Measurements from ENCODE around the gene RAB31. TPM values are rescaled to one million over a fixed set of nuclear protein-coding genes. Genes with fewer than 3 reads are reported as not detected.

Gene RAB31
- polyA plus RNA-seq, 1 donor (not counting 4 experiments of a cell fraction or from before 2014, with no cell fraction given): 47.0 TPM

GRCh38 chr18:9749611-9750010 is 41.5 kb downstream of the RAB31 start:
- Histone ChIP-seq H3K9ac (ENCODE audit: control insufficient read depth, extremely low read depth, insufficient read depth, low read length) (no peak overlapping the region), H3K79me2 (ENCODE audit: control insufficient read depth, insufficient read depth, low read length) (no peaks in the 10 kb centered on the region), H3K27ac (ENCODE audit: control insufficient read depth, insufficient read depth, low read length) (no peak overlapping the region), H2AFZ (ENCODE audit: control insufficient read depth, low read length) (no peak overlapping the region), H3K9me3 (ENCODE audit: control insufficient read depth, low read depth, low read length) (no peaks in the 10 kb centered on the region), H3K27me3 (ENCODE audit: control insufficient read depth, extremely low read depth, insufficient read depth, low read length) (no peaks in the 10 kb centered on the region), H3K4me2 (ENCODE audit: control insufficient read depth, extremely low read depth, insufficient read depth, low read depth, low read length) (no peak overlapping the region), H3K4me1 (ENCODE audit: control insufficient read depth, extremely low read depth, insufficient read depth, low read length) (peaks cover 6% of the 10 kb centered on the region), H3K9me1 (ENCODE audit: control insufficient read depth, extremely low read depth, insufficient read depth, low read length) (no peaks in the 10 kb centered on the region), H3K4me3 (ENCODE audit: control insufficient read depth in 2 of 3, extremely low read depth in 1 of 3, insufficient read depth in 2 of 3, low read depth in 1 of 3, low read length in 3 of 3) (no peak overlapping the region), H4K20me1 (ENCODE audit: control insufficient read depth, extremely low read depth, insufficient read depth, low read length) (no peaks in the 10 kb centered on the region), H3K36me3 (ENCODE audit: control insufficient read depth in 2 of 2, extremely low read depth in 1 of 2, insufficient read depth in 2 of 2, low read length in 2 of 2) (peaks cover 0 to 2% of the 10 kb centered on the region in 2 experiments)
- FAIRE-seq (no peak), DNase-seq (ENCODE audit: low read depth, low spot score) (no peak)
- TF ChIP-seq EZH2 (IDR thresholded peaks at IDR 0.05; ENCODE audit: low read length) (no peak), CTCF (optimal IDR thresholded peaks at IDR 0.05 in 1 of 3, IDR thresholded peaks at IDR 0.05 in 1 of 3, conservative IDR thresholded peaks at IDR 0.05 in 1 of 3; ENCODE audit: extremely low read depth in 1 of 3, insufficient read depth in 2 of 3, low read length in 3 of 3) (no peak)
- dilution Hi-C loops (cut with MboI; ENCODE audit: extremely low pct_ligation_motif_present, low sequenced_read_pairs): no loop called here

DNA sequence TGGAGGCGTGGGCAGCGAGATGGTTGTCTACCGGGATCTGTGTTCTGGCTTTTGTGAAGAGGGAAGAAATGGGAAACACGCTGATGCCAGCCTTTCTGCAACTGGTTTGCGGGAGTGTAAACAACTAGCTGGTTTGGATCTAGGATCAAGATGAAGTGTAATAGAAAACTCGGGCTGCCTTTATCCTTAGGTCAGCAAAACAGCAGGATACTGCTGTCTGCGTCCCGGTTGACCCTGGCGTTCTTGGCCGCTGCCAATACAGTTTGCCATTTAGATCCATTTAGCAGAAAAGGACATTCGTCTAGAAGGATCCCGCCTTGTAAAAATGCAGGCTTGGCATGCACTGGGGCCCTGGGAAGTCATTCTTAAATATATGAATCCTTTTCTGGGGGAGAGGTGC is 42.0 kb downstream of the RAB31 start:
- H3K9me1 ChIP-seq (ENCODE audit: control insufficient read depth, extremely low read depth, insufficient read depth, low read length): no peaks in the 10 kb centered on the region
- peaks cover under 1% of the 10 kb centered on the region for H3K79me2 ChIP-seq (ENCODE audit: control insufficient read depth, insufficient read depth, low read length)
- H4K20me1 ChIP-seq (ENCODE audit: control insufficient read depth, extremely low read depth, insufficient read depth, low read length): no peaks in the 10 kb centered on the region
- peaks cover 6% of the 10 kb centered on the region for H3K4me1 ChIP-seq (ENCODE audit: control insufficient read depth, extremely low read depth, insufficient read depth, low read length)
- no peak overlapping the region for H3K4me3 ChIP-seq (ENCODE audit: control insufficient read depth in 2 of 3, extremely low read depth in 1 of 3, insufficient read depth in 2 of 3, low read depth in 1 of 3, low read length in 3 of 3)
- DNase-seq (ENCODE audit: low read depth, low spot score): no peak
- no peak overlapping the region for H3K4me2 ChIP-seq (ENCODE audit: control insufficient read depth, extremely low read depth, insufficient read depth, low read depth, low read length)
- FAIRE-seq: no peak
- H3K9me3 ChIP-seq (ENCODE audit: control insufficient read depth, low read depth, low read length): no peaks in the 10 kb centered on the region
- no peak overlapping the region for H3K9ac ChIP-seq (ENCODE audit: control insufficient read depth, extremely low read depth, insufficient read depth, low read length)
- TF ChIP-seq CTCF (optimal IDR thresholded peaks at IDR 0.05 in 1 of 3, IDR thresholded peaks at IDR 0.05 in 1 of 3, conservative IDR thresholded peaks at IDR 0.05 in 1 of 3; ENCODE audit: extremely low read depth in 1 of 3, insufficient read depth in 2 of 3, low read length in 3 of 3) (no peak), EZH2 (IDR thresholded peaks at IDR 0.05; ENCODE audit: low read length) (no peak)
- no peak overlapping the region for H2AFZ ChIP-seq (ENCODE audit: control insufficient read depth, low read length)
- dilution Hi-C loops (cut with MboI; ENCODE audit: extremely low pct_ligation_motif_present, low sequenced_read_pairs): no loop called here
- peaks cover 0 to 2% of the 10 kb centered on the region in 2 experiments for H3K36me3 ChIP-seq (ENCODE audit: control insufficient read depth in 2 of 2, extremely low read depth in 1 of 2, insufficient read depth in 2 of 2, low read length in 2 of 2)
- no peak overlapping the region for H3K27ac ChIP-seq (ENCODE audit: control insufficient read depth, insufficient read depth, low read length)
- H3K27me3 ChIP-seq (ENCODE audit: control insufficient read depth, extremely low read depth, insufficient read depth, low read length): no peaks in the 10 kb centered on the region

Data from keratinocyte (primary cell).